Small intestine (tissue), 7 donors: ENCODE measurements around the gene ADAMTS7. TPM values are rescaled to one million over a fixed set of nuclear protein-coding genes. Genes with fewer than 3 reads are reported as not detected.
"Not testable (repeated sequence)": the region's sequence is repeated elsewhere in the genome, so short reads cannot be mapped to it uniquely, and the experiment has no call there.

Experiments
- DNase-seq, 2 donors: peaks; one replicate each; pipeline versions ENCODE4 v3.0.0 to v3.0.0-alpha.2; 2013
- FAIRE-seq: peaks from 2 replicates; lab custom pipeline; 2012; peaks lifted over from hg19 to GRCh38; lab: Jason Lieb, UNC
- H3K27ac ChIP-seq, 3 donors: one replicate each; pipeline ENCODE4 v1.5.1; 2013; ENCODE audit warnings: low read length in 2 of 3, mild to moderate bottlenecking in 2 of 3, control low read depth in 1 of 3, inconsistent platforms in 1 of 3, low read depth in 1 of 3, moderate library complexity in 1 of 3
- H3K27me3 ChIP-seq, 3 donors: one replicate each; pipeline ENCODE4 v1.6.1; 2013; ENCODE audit warnings: low read length in 3 of 3, inconsistent platforms in 1 of 3; ENCODE audit not compliant: control insufficient read depth in 3 of 3, insufficient read depth in 3 of 3
- H3K36me3 ChIP-seq, 3 donors: one replicate each; pipeline ENCODE4 v1.6.1; 2013; ENCODE audit warnings: low read length in 3 of 3, inconsistent platforms in 1 of 3, low read depth in 1 of 3, mild to moderate bottlenecking in 1 of 3, moderate library complexity in 1 of 3; ENCODE audit not compliant: control insufficient read depth in 3 of 3, insufficient read depth in 2 of 3
- H3K4me1 ChIP-seq, 3 donors: one replicate each; pipeline ENCODE4 v1.6.1; 2013; ENCODE audit warnings: low read length in 2 of 3, inconsistent platforms in 1 of 3, low read depth in 1 of 3, mild to moderate bottlenecking in 1 of 3, moderate library complexity in 1 of 3; ENCODE audit not compliant: control insufficient read depth in 3 of 3, insufficient read depth in 2 of 3
- H3K4me3 ChIP-seq, 3 donors: one replicate each; pipeline ENCODE4 v1.5.1; 2013; ENCODE audit warnings: low read length in 3 of 3, control low read depth in 1 of 3, inconsistent platforms in 1 of 3, low read depth in 1 of 3, mild to moderate bottlenecking in 1 of 3, moderate library complexity in 1 of 3
- H3K9me3 ChIP-seq, 2 donors: one replicate each; pipeline ENCODE4 v1.6.1; 2013; ENCODE audit warnings: low read depth in 1 of 2, low read length in 1 of 2; ENCODE audit not compliant: control insufficient read depth in 2 of 2, insufficient read depth in 1 of 2
- WGBS, 3 donors: extraction: QIAGEN DNeasy Blood & Tissue Kit; methylation state at CpG; one replicate each; pipeline ENCODE4 v1.1.7; 2013; 5-methylcytosine and 5-hydroxymethylcytosine counted together
- polyA plus RNA-seq, 4 donors: library from polyadenylated mRNA; stranded (reverse) in 3 of 4; unstranded in 1 of 4; fragments of 200-250 nt in 3 of 4; fragments of 120-200 nt in 1 of 4; gene quantifications; one replicate each; pipeline versions ENCODE4 v1.2.1 to v1.2.3, GENCODE V29; 2013
- donor health status: healthy with polysubstance abuse.
- donor health status: control.
- donor health status: control.
- donor health status: Bipolar disorder and iron deficiency.
- donor health status: healthy.

Gene ADAMTS7
- polyA plus RNA-seq, 4 donors: 0.27 to 8.8 (median 0.84) TPM; not detected in 1

DNA sequence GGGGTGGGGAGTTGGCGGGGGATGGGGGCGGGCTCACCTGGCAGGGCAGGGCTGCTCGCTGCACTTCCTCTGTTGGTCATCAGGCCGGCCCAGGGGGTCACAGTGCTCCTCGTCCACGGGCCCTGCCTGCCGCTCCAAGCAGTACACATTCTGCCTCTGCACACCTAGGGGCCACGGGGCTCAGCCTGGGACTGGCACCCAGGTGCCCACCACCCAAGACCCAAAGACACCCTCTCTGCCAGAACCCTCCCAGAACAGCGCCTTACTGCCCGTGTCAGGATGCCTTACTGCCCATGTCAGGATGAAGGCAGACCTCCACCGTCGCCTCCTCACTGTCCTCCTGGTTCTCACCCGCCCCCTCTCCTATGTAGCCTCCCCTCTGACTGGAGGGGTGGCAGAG, 43.2 kb downstream of the ADAMTS7 start:
- Histone ChIP-seq H3K4me3 (no peak overlapping the region), H3K36me3 (no peaks in the 10 kb centered on the region), H3K27me3 (no peaks in the 10 kb centered on the region), H3K4me1 (no peaks in the 10 kb centered on the region), H3K9me3 (no peaks in the 10 kb centered on the region), H3K27ac (no peak overlapping the region)
- WGBS, 3 donors: 77 to 82% (median 81%) methylated on average over 10 to 13 of the region's 13 CpGs
- FAIRE-seq (no peak), DNase-seq (no peak)

DNA sequence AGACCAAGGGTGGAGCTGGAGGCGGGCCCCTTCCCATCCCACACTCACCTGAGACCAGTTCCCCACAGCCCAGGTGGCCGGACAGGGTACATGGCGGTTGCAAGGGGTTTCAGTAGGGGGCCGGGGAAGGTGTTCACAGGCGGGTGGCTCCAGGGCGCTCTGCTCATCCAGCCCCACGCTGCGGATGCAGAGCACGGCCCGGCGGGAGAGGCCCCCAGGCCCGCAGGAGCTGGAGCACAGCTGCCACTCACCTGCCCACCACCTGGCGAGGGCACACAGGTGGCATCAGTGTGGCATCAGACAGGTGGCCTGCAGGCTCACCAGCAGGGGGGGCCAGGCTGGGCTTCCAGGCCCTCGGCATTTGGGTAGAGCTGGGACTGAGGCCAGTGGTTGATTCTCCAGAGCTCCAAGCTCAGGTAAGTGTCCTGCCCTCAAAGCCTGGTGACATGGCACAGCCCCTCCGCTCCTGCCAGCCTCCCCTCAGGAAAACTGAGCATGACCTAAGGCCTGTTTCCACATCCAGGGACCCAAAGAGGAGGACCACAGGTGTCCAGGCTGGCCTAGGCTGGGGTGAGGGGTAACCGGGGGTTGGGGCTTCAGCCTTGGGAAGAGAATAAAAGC, 43.8 kb downstream of the ADAMTS7 start:
- no peaks in the 10 kb centered on the region for H3K4me1 ChIP-seq
- H3K27ac ChIP-seq: no peak overlapping the region
- H3K4me3 ChIP-seq: no peak overlapping the region
- DNase-seq: no peak
- no peak for FAIRE-seq
- no peaks in the 10 kb centered on the region for H3K36me3 ChIP-seq
- no peaks in the 10 kb centered on the region for H3K27me3 ChIP-seq
- H3K9me3 ChIP-seq: no peaks in the 10 kb centered on the region
- WGBS, 3 donors: 73 to 88% (median 81%) methylated on average over 12 to 16 of the region's 16 CpGs

GRCh38 chr15:78766641-78767071, 44.6 kb downstream of the ADAMTS7 start:
- 79 to 90% (median 88%) methylated on average over 19 to 20 of the region's 21 CpGs for WGBS, 3 donors
- FAIRE-seq, H3K4me3 ChIP-seq, H3K27ac ChIP-seq, H3K36me3 ChIP-seq, H3K27me3 ChIP-seq, H3K4me1 ChIP-seq, H3K9me3 ChIP-seq, DNase-seq: not testable (repeated sequence)

GRCh38 chr15:78766041-78766440, 45.2 kb downstream of the ADAMTS7 start:
- no peak for FAIRE-seq
- H3K36me3 ChIP-seq: no peaks in the 10 kb centered on the region
- DNase-seq: no peak

DNA sequence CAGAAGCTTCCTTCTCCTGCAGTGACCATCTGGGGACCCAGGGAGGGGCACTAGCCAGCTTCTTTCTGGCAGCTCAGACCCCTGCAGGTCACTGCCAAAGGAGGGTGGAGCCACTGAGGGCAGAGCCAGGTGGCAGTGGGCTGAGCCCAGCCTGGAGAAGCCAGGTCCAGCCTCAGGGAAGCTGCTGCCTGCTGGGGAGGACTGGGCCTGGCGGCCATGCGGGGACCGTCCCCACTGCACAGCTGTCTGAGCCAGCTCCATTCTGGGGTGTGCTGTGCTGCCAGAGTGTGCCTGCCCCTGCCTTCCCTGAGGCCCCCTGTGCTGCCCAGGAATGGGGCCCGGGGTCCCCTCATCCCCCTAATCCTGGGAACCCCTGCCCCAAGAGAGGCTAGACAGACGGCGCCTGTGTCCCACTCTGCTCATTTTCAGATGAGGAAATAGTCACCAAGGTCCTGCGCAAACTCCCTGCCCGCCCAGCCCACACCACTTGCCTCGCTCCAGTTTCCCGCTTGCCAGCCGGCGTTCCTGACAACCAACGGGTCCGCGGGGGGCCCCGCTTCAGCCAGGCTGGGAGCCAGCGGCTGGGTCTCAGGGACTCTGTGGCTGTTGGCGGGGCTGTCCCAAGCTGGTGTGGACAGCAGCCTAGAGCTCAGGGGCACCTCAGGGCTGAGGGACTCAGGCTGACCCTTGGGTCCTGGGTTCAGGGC, 46.0 kb downstream of the ADAMTS7 start:
- H3K36me3 ChIP-seq, H3K27ac ChIP-seq, H3K27me3 ChIP-seq, FAIRE-seq, DNase-seq, H3K4me3 ChIP-seq, H3K9me3 ChIP-seq, H3K4me1 ChIP-seq: not testable (repeated sequence)
- 78 to 84% (median 80%) methylated on average over 18 of the region's 18 CpGs for WGBS, 3 donors

More at GRCh38 chr15:78766041-78766440, 45.2 kb downstream of the ADAMTS7 start:
- Histone ChIP-seq H3K4me3 (no peak overlapping the region), H3K9me3 (no peaks in the 10 kb centered on the region), H3K27ac (no peak overlapping the region), H3K4me1 (no peaks in the 10 kb centered on the region), H3K27me3 (no peaks in the 10 kb centered on the region)
- 81 to 95% (median 88%) methylated on average over 5 to 6 of the region's 6 CpGs for WGBS, 3 donors

- WGBS, 3 donors: 69 to 90% (median 74%) methylated on average over 23 to 28 of the region's 28 CpGs
- DNase-seq, H3K27me3 ChIP-seq, H3K27ac ChIP-seq, H3K36me3 ChIP-seq, FAIRE-seq, H3K4me1 ChIP-seq, H3K4me3 ChIP-seq, H3K9me3 ChIP-seq: not testable (repeated sequence)
These were observed 46.7 kb downstream of the ADAMTS7 start for GRCh38 chr15:78764340-78765153.

- DNase-seq: no peak
These were observed 47.4 kb downstream of the ADAMTS7 start for GRCh38 chr15:78763796-78764241.

More at GRCh38 chr15:78763796-78764241, 47.4 kb downstream of the ADAMTS7 start:
- Histone ChIP-seq H3K4me3 (no peak overlapping the region), H3K36me3 (no peaks in the 10 kb centered on the region), H3K4me1 (no peaks in the 10 kb centered on the region), H3K27ac (no peak overlapping the region), H3K27me3 (no peaks in the 10 kb centered on the region), H3K9me3 (no peaks in the 10 kb centered on the region)
- WGBS, 3 donors: 87 to 92% (median 89%) methylated on average over 21 to 26 of the region's 26 CpGs
- FAIRE-seq: no peak
